ENCODE results near the gene RPL36. TPM values are rescaled to one million over a fixed set of nuclear protein-coding genes. Genes with fewer than 3 reads are reported as not detected.
A peak's percentile ranks its signal among the peaks of the same experiment; 100 is the strongest.

The RPL36 gene
- total and polyA plus RNA-seq, 9 of the 15 experiments (the other 6 are each of a cell fraction or from before 2014, with no cell fraction given), result 350 to 3,412 (median 1,507) TPM

DNA sequence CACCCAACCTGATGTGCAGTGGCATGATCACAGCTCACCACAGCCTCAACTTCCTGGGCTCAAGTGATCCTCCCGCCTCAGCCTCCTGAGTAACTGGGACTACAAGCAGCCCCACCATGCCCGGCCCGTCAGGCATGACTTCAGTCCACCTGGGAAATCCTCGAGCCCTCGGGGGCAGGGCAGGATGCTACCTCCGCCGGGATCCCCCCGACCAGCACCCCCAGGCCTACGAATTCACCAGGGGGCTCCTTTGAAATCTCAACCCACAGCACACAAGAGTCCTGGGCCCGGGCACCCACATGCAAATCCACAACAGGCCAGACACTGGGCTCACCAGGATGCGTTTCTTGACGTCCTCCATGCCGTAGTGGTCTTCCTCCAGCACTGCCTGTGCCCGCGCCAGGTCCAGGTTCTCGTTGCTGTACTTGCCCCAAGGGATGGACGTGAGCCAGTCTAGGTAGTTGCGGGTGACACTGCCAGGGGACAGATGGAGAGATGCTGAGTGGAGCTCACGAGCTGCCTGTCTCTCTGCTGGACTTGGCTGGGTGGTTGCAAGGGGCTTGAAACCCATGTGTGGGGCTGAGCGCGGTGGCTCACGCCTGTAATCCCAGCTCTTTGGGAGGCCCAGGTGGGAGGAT, 10.5 kb downstream of the RPL36 start:
- peaks cover 26% of the 10 kb centered on the region for H3K79me2 ChIP-seq (ENCODE audit: control insufficient read depth, insufficient read depth, low read length)
- no peak for FAIRE-seq
- ATAC-seq, result no peak
- no peak overlapping the region for H3K4me3 ChIP-seq
- H3K4me2 ChIP-seq (ENCODE audit: insufficient read depth, low read length), result no peak overlapping the region
- H3K27ac ChIP-seq (ENCODE audit: extremely low read depth, low read depth, low read length), result no peak overlapping the region
- H3K4me1 ChIP-seq (replicated peaks in 1 of 2; ENCODE audit: control insufficient read depth in 2 of 2, insufficient read depth in 2 of 2, low read length in 2 of 2), result peaks cover 0 to 50% of the 10 kb centered on the region in 2 experiments; a peak in 2 of 5 replicates
- CTCF ChIA-PET (ENCODE audit: low intra/inter-chr PET ratio), result no interaction called here
- no peaks in the 10 kb centered on the region for H3K9me3 ChIP-seq (replicated peaks; ENCODE audit: control insufficient read depth, insufficient read depth, low read depth, low read length)
- POLR2A ChIA-PET, result interaction anchor here (0.6 to 2.0 kb wide), 5 partner anchors 9 to 20 kb away, joined by 3 to 7 read pairs (median 4); partner anchors contain the start of genes CATSPERD, LONP1 and RPL36
- DNase-seq (ENCODE audit: extremely low read depth in 1 of 4, low spot score in 3 of 4), result no peak
- peaks cover 22% of the 10 kb centered on the region for H4K20me1 ChIP-seq (replicated peaks; ENCODE audit: control insufficient read depth, insufficient read depth, low read length)
- H2AFZ ChIP-seq (ENCODE audit: low read depth, low read length), result no peak overlapping the region
- intact Hi-C loops (cut with micrococcal nuclease) (no loop called here), in situ Hi-C loops (cut with MboI) (no loop called here)
- 95% methylated on average over 19 of the region's 22 CpGs for WGBS (ENCODE audit: insufficient coverage, low coverage, missing lambda C conversion rate)
- H3K9me1 ChIP-seq (ENCODE audit: control insufficient read depth, insufficient read depth, low read length), result no peaks in the 10 kb centered on the region
- H3K9ac ChIP-seq (ENCODE audit: insufficient read depth in 1 of 2, low read depth in 2 of 2, low read length in 2 of 2), result no peak overlapping the region
- BruUV-seq (replicated peaks), result no TSS peak
- H3K36me3 ChIP-seq (ENCODE audit: control insufficient read depth, insufficient read depth, low read length), result peaks cover 83% of the 10 kb centered on the region; the same call in 2 of the 3 replicates
- no peaks in the 10 kb centered on the region for H3K27me3 ChIP-seq (ENCODE audit: control insufficient read depth in 2 of 2, insufficient read depth in 2 of 2, low read length in 2 of 2)
- no peak for TF ChIP-seq ZC3H4 (CRISPR knock-in tag; IDR thresholded peaks at IDR 0.05; ENCODE audit: borderline replicate concordance)
- TF ChIP-seq POLR2A (conservative IDR thresholded peaks at IDR 0.05), result peak; percentile 52; the same call in 1 of the 2 replicates
- TF ChIP-seq ZNF41 (CRISPR knock-in tag; conservative IDR thresholded peaks at IDR 0.05), result no peak
- TF ChIP-seq RBFOX2 (IDR thresholded peaks at IDR 0.05; ENCODE audit: low read depth, low read length), result peak; percentile 32
- TF ChIP-seq ZNF24 (IDR thresholded peaks at IDR 0.05), result no peak
- no peak for TF ChIP-seq RBM39 (optimal IDR thresholded peaks at IDR 0.05; ENCODE audit: low read depth, low read length)
- peak; percentile 69; the same call in 1 of the 2 replicates for TF ChIP-seq POLR2AphosphoS2 (IDR thresholded peaks at IDR 0.05; ENCODE audit: low read length)
- TF ChIP-seq CEBPB (tag; IDR thresholded peaks at IDR 0.05), result no peak
- TF ChIP-seq, protein P1, sequence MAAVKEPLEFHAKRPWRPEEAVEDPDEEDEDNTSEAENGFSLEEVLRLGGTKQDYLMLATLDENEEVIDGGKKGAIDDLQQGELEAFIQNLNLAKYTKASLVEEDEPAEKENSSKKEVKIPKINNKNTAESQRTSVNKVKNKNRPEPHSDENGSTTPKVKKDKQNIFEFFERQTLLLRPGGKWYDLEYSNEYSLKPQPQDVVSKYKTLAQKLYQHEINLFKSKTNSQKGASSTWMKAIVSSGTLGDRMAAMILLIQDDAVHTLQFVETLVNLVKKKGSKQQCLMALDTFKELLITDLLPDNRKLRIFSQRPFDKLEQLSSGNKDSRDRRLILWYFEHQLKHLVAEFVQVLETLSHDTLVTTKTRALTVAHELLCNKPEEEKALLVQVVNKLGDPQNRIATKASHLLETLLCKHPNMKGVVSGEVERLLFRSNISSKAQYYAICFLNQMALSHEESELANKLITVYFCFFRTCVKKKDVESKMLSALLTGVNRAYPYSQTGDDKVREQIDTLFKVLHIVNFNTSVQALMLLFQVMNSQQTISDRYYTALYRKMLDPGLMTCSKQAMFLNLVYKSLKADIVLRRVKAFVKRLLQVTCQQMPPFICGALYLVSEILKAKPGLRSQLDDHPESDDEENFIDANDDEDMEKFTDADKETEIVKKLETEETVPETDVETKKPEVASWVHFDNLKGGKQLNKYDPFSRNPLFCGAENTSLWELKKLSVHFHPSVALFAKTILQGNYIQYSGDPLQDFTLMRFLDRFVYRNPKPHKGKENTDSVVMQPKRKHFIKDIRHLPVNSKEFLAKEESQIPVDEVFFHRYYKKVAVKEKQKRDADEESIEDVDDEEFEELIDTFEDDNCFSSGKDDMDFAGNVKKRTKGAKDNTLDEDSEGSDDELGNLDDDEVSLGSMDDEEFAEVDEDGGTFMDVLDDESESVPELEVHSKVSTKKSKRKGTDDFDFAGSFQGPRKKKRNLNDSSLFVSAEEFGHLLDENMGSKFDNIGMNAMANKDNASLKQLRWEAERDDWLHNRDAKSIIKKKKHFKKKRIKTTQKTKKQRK (IDR thresholded peaks at IDR 0.05; ENCODE audit: borderline replicate concordance, low read depth, low read length), result no peak
- TF ChIP-seq BACH1 (tag; IDR thresholded peaks at IDR 0.05), result no peak
- no peak for TF ChIP-seq MECOM (CRISPR knock-in tag; IDR thresholded peaks at IDR 0.05)
- TF ChIP-seq ZNF316 (IDR thresholded peaks at IDR 0.05), result no peak
- no peak for TF ChIP-seq ZNF764 (CRISPR knock-in tag; IDR thresholded peaks at IDR 0.05; ENCODE audit: low read depth)
- TF ChIP-seq, protein P2, sequence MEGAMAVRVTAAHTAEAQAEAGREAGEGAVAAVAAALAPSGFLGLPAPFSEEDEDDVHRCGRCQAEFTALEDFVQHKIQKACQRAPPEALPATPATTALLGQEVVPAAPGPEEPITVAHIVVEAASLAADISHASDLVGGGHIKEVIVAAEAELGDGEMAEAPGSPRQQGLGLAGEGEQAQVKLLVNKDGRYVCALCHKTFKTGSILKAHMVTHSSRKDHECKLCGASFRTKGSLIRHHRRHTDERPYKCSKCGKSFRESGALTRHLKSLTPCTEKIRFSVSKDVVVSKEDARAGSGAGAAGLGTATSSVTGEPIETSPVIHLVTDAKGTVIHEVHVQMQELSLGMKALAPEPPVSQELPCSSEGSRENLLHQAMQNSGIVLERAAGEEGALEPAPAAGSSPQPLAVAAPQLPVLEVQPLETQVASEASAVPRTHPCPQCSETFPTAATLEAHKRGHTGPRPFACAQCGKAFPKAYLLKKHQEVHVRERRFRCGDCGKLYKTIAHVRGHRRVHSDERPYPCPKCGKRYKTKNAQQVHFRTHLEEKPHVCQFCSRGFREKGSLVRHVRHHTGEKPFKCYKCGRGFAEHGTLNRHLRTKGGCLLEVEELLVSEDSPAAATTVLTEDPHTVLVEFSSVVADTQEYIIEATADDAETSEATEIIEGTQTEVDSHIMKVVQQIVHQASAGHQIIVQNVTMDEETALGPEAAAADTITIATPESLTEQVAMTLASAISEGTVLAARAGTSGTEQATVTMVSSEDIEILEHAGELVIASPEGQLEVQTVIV (CRISPR knock-in tag; IDR thresholded peaks at IDR 0.05; ENCODE audit: borderline replicate concordance), result no peak
- TF ChIP-seq XRCC5 (IDR thresholded peaks at IDR 0.05; ENCODE audit: low read depth, low read length), result no peak
- no peak for TF ChIP-seq GABPA (tag; conservative IDR thresholded peaks at IDR 0.05; ENCODE audit: low read depth)

All from K562 (cell line).